Left hindlimb (tissue), 1 donor: Measurements from ENCODE around the gene KLHL17.
"Not testable (repeated sequence)": the region's sequence is repeated elsewhere in the genome, so short reads cannot be mapped to it uniquely, and the experiment has no call there.

Experiments used
- DNase-seq: peaks from one replicate; pipeline ENCODE4 v3.0.0-alpha.2; 2018

Gene KLHL17

GRCh38 chr1:937521-937920, 22.9 kb upstream of the KLHL17 start:
- DNase-seq, result no peak

DNA sequence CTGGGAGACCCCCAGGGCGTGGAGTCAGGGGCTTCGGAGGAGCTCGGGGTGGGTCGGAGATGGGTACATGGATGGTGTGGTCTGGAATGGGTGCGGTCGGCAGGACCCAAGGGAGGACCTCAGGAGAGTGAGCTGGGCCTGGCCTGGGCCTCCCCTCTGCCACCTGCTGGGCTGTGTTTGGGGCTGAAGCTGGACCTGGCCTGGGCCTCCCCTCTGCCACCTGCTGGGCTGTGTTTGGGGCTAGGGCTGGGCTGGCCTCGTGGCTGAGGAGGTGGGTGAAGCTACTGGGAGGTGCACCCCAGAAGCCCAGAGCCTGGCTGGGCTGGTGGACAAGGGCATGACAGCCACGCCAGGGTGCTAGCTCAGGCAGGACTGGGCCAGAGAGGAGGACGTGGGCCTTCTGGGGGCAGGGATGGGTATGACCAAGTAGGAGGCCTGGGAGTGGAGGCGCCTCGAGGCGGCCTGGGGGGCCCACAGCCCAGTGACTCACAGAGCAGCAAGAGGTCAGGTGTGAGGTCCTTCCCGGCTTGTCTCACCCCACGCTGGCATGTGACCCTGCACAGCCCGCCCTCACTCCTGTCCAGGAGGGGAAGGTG, 22.2 kb upstream of the KLHL17 start:
- DNase-seq, result peak; percentile 53

DNA sequence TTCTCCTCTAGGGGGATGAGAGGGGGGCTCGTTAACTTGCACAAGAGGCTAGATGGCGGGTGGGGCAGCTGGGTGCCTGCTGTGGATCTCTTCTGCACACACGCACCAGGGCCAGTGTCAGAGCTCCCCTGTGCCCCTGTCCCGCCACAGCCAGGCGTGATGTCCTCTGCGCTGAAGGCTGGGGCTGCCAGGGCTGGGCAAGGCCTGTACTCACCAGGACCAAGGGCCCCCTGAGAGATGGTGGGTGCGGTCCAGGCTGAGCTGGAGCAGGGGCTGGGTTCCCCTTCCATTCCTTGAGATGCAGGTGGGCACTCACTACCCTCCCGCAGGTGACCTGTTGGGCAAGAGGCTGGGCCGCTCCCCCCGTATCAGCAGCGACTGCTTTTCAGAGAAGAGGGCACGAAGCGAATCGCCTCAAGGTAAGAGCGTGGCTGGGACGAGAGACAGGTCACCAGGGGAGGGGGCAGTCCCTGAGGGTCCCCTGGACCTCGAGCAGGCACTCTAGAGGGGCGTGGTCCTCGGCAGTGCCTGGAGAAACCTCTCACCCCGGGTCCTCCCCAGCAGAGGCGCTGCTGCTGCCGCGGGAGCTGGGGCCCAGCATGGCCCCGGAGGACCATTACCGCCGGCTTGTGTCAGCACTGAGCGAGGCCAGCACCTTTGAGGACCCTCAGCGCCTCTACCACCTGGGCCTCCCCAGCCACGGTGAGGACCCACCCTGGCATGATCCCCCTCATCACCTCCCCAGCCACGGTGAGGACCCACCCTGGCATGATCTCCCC, 21.5 kb upstream of the KLHL17 start:
- DNase-seq, result no peak

DNA sequence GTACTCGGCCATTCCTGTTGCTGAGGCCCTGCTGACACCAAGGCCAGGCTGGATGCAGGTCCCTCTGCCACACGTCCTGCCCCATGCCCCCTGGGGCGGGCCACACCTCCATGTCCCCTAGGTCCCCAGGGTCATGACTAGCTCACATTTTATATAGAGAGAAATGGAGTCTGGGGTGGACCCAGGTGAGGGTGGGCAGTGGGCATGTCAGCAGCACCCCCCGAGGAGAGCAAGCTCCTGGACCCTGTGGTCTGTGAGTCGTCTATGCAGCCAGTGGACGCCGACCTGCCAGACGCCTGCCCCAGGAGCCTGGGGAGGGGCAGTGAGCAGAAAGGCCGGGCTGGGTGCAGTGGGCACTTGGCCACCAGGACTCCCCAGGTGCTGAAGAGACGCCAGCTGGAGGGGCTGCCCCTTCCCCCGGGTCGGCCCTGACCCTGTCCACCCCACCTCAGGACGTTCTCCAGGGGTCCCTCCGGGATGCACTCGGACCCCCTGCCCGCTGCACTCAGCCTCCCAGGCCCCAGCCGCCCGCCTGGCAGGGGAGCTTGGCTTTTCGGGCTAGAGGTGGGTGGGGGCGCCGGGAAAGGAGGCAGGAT, 20.8 kb upstream of the KLHL17 start:
- no peak for DNase-seq

- peak; percentile 89 for DNase-seq
Observed at GRCh38 chr1:940107-941014, 20.0 kb upstream of the KLHL17 start.

GRCh38 chr1:941015-941587, 19.3 kb upstream of the KLHL17 start:
- peak; percentile 71 for DNase-seq

DNA sequence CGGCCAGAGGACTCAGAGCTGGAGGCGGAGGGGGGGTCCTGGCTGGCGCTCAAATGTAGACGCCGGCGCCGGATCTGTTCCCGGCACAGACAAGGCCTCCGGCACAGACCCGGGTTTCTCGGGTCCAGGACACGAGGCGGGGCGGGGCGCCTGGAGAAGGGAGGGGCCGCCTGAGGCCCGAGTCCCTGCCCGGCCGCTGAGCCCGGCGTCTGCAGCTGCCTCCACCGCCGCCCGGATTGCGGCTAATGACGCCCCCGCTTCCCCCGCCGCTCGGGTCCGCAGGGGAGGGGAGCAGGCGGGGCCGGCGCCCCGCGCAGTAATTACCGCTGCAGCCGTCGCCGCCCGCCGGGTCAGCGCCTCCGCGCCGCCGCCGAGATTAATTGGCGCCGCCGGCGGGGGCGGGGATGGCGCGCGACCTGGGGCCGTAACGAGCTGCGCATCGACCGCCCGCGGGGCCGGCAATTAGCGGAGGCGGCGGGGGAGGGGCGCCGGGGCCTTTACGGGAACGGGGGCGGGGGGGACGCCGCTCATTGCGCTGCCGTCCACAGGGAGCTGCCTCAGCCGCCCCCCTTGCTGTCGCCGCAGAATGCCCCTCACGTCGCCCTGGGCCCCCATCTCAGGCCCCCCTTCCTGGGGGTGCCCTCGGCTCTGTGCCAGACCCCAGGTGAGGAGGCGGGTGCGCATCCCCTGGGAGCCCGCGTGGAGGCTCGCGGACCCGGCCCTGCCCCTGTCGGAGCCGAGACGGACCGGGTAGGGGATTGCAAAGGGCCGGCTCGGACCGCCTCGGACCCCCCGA, 18.6 kb upstream of the KLHL17 start:
- peak; percentile 93 for DNase-seq

GRCh38 chr1:942411-942821, 18.0 kb upstream of the KLHL17 start:
- DNase-seq, result no peak

DNA sequence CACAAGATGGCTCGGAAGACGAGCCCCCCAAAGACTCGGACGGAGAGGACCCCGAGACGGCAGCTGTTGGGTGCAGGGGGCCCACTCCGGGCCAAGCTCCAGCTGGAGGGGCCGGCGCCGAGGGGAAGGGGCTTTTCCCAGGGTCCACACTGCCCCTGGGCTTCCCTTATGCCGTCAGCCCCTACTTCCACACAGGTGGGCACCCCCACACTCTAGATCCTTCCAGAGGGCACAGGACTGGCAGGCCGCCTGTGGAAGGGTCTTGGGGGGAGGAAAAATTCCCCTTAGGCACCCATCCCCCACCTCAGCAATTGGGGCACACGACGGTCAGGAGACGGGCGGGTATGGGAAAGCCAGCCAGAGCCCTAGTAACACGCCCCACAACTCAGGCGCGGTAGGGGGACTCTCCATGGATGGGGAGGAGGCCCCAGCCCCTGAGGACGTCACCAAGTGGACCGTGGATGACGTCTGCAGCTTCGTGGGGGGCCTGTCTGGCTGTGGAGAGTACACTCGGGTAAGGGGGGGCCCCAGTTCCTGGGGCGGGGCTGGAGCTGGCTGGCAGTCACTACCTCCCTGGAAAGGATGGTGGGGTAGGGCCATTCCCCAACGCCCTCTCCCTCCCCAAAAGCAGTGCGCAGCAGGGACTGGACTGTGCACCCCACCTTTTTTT, 17.4 kb upstream of the KLHL17 start:
- DNase-seq, result peak; percentile 59

DNA sequence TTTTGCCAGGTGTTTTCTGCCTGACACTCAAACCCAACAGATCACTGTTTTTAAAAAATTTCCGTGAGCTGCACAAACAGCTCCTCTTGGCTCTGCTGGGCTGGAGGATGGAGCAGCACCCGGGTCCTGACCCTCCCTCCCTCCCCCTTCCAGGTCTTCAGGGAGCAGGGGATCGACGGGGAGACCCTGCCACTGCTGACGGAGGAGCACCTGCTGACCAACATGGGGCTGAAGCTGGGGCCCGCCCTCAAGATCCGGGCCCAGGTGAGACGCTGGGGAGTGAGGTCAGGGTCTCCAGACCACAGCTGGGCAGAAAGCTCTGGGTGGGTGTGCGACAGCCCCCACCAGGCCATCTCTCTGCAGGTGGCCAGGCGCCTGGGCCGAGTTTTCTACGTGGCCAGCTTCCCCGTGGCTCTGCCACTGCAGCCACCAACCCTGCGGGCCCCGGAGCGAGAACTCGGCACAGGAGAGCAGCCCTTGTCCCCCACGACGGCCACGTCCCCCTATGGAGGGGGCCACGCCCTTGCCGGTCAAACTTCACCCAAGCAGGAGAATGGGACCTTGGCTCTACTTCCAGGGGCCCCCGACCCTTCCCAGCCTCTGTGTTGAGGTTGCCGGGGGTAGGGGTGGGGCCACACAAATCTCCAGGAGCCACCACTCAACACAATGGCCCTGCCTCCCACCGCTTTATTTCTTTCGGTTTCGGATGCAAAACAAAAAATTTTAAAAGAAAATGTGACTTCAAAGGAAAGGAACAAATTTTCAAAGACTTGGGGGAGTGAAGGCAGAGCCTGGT, 16.6 kb upstream of the KLHL17 start:
- DNase-seq, result no peak

GRCh38 chr1:944341-945325, 15.8 kb upstream of the KLHL17 start:
- DNase-seq, result peak; percentile 61

DNA sequence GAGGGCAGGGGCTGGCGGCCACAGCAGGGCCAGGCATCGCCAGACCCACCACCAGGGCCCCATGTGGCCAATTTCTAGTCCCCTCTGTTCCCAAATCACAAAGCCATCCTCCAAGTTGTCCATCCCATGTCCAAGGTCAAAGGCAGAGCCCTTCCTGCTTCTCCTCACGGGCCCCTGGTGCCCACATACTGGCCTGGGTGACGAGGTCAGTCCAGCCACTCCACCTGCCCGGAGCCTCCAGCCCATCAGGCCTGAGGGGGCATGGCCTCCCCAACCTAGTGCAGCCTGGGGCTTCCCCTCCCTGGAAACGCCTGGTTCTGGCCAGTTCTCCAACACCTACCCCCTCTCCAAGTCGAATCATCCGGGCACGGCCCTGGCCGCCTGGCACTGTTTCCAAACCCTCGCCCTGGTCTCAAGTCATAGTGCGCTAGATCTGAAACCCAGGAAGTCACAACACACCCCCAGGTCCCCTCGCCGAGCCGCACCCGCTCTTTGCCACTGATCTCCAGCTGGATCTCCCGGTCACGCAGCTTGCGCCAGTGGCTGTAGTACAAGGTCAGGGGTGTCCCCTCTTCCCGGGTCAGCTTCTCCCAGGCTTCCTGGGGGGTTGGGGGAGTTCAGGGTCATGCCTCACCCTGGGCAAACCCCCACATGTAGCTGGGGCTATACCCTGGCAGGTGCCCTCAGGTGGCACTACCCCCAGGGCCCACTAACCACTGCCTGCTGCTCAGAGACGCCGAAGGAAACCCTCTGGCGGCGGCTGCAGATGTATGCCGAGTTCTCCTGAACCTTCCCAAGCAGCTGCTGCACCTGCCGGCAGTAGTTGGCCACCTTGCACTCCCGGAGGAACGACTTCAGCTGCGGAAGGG, 14.5 kb upstream of the KLHL17 start:
- no peak for DNase-seq

DNA sequence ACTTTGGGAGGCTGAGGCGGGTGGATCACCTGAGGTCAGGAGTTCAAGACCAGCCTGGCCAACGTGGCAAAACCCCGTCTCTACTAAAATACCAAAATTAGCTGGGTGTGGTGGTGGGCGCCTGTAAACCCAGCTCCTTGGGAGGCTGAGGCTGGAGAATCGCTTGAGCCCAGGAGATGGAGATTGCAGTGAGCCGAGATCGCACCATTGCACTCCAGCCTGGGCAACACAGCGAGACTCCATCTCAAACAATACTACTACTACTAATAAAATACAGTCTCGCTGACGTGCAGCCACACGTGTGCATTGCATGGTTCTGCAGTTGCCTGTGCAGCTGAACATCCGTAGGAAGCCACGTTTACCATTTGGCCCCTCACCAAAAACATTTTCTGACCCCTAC, 13.6 kb upstream of the KLHL17 start:
- DNase-seq, result not testable (repeated sequence)

GRCh38 chr1:947958-948357, 12.4 kb upstream of the KLHL17 start:
- DNase-seq, result no peak

DNA sequence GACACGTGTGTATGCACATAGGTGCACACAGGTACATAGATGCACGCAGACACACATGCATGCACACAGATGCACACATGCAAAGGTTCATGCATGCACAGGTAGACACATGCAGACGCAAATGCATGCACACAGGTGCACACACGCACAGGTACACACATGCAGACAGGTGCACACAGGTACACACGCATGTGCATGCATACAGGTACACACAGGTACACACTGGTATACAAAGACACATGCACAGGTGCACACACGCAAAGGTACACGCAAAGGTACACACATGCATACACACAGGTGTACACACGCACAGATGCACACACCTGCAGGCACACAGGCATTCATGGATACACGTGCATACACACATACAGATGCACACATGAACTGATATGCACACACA, 10.1 kb upstream of the KLHL17 start:
- DNase-seq, result no peak

DNA sequence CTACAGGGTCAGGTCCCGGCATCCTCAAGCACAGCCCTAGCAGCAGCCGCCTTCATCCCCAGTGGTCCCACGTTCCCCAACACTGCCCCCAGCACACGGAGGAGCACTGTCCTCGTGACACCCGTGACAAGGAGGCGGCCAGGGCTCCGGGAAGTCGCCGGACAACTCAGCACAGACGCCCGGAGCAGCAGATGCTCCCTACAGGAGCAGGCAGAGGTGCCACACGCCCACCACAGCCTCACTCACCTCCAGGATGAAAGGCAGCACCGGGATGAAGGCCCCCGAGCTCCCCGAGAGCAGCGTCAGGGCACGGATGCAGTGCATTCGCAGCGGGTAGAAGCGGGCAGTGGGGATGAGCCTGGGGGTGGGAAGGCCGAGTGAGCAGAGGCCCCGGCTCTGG, 9.5 kb upstream of the KLHL17 start:
- no peak for DNase-seq

GRCh38 chr1:951364-951763, 9.0 kb upstream of the KLHL17 start:
- no peak for DNase-seq

DNA sequence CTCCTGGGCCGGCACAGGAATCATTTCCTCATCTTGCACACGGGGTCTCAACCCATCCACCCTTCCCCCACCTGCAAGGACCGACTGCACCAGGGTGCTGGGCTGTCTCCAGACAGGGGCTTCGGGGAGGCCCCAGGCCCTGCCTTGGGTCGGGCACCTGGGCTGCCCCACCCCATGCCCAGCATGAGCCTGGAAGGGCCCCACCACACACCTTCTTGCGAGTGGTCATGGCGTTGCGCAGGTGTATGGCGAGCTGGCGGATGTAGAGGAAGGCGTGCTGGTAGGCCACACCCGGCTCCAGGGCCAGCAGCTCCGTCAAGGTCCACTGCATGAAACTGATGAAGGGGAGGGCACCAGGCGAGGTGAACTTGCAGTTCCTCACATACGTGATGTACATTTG, 8.2 kb upstream of the KLHL17 start:
- no peak for DNase-seq
